Measurements from ENCODE around the gene POM121C. TPM values are rescaled to one million over a fixed set of nuclear protein-coding genes. Genes with fewer than 3 reads are reported as not detected.
"Not testable (repeated sequence)": the region's sequence is repeated elsewhere in the genome, so short reads cannot be mapped to it uniquely, and the experiment has no call there.

The POM121C gene
- total RNA-seq, 2 donors from 2014 or later = 16.6 to 23.4 TPM

GRCh38 chr7:75452494-75452955, 33.6 kb downstream of the POM121C start:
- WGBS, 2 donors = 9% methylated on average over 3 to 4 of the region's 4 CpGs
- DNase-seq; intact Hi-C loops (cut with DNase I); H3K36me3 ChIP-seq (replicated peaks in 1 of 2; ENCODE audit: insufficient read depth in 1 of 2, low read depth in 2 of 2); H3K27ac ChIP-seq; H3K9me3 ChIP-seq; H3K4me1 ChIP-seq; H3K27me3 ChIP-seq; H3K4me3 ChIP-seq: not testable (repeated sequence)
- TF ChIP-seq, protein P1, sequence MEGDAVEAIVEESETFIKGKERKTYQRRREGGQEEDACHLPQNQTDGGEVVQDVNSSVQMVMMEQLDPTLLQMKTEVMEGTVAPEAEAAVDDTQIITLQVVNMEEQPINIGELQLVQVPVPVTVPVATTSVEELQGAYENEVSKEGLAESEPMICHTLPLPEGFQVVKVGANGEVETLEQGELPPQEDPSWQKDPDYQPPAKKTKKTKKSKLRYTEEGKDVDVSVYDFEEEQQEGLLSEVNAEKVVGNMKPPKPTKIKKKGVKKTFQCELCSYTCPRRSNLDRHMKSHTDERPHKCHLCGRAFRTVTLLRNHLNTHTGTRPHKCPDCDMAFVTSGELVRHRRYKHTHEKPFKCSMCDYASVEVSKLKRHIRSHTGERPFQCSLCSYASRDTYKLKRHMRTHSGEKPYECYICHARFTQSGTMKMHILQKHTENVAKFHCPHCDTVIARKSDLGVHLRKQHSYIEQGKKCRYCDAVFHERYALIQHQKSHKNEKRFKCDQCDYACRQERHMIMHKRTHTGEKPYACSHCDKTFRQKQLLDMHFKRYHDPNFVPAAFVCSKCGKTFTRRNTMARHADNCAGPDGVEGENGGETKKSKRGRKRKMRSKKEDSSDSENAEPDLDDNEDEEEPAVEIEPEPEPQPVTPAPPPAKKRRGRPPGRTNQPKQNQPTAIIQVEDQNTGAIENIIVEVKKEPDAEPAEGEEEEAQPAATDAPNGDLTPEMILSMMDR (IDR thresholded peaks at IDR 0.05) = peak in 2 of 7 experiments; percentile 16 to 17
- ATAC-seq = peak; percentile 89

GRCh38 chr7:75449946-75450345, 36.2 kb downstream of the POM121C start:
- H3K36me3 ChIP-seq (replicated peaks in 1 of 2; ENCODE audit: insufficient read depth in 1 of 2, low read depth in 2 of 2); H3K9me3 ChIP-seq; DNase-seq; H3K4me1 ChIP-seq; ATAC-seq; H3K27me3 ChIP-seq; H3K4me3 ChIP-seq; H3K27ac ChIP-seq; intact Hi-C loops (cut with DNase I): not testable (repeated sequence)
- 80 to 100% methylated on average over 1 to 2 of the region's 5 CpGs for WGBS, 2 donors

GRCh38 chr7:75442465-75443111, 43.5 kb downstream of the POM121C start:
- peak overlapping the region; percentile 75 to 92 (median 90) for H3K27ac ChIP-seq

DNA sequence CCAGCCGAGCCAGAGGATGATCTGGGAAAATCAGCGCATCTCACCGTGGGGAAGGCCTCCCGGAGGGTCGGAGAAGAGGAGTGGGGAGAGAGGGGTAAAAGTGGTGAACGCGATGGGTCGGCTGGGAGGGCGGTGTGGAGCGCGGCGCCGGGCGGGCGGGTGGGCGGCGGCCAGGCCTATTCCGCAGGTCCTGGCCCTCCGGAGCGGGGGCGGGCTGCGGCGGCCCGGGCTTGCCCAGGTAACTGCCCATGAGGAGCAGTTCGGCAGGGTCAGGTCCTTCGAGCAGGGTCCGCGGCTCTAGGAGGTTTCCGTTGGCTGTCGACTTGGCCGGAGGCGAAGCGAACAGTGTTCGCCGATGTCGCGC, 44.0 kb downstream of the POM121C start:
- H3K27me3 ChIP-seq; intact Hi-C loops (cut with DNase I); H3K4me1 ChIP-seq; H3K9me3 ChIP-seq; DNase-seq: not testable (repeated sequence)
- peak overlapping the region in 1 of 2 donors; percentile 1 for H3K4me3 ChIP-seq
- peaks cover 0 to 13% of the 10 kb centered on the region in 2 donors for H3K36me3 ChIP-seq (replicated peaks in 1 of 2; ENCODE audit: insufficient read depth in 1 of 2, low read depth in 2 of 2)
- peak; percentile 53 for ATAC-seq
- 0% methylated on average over 14 of the region's 37 CpGs; no CpG with 5 or more reads in 1 of the 2 donors for WGBS, 2 donors
- peak overlapping the region; percentile 75 to 92 (median 90) for H3K27ac ChIP-seq

More at GRCh38 chr7:75442465-75443111, 43.5 kb downstream of the POM121C start:
- H3K9me3 ChIP-seq; intact Hi-C loops (cut with DNase I); H3K27me3 ChIP-seq; H3K4me1 ChIP-seq: not testable (repeated sequence)
- DNase-seq (peak in 2 of 4 donors; percentile 28 to 35), ATAC-seq (peak; percentile 98)
- TF ChIP-seq, protein P1 (IDR thresholded peaks at IDR 0.05) = peak in 1 of 7 experiments; percentile 20
- TF ChIP-seq POLR2A (IDR thresholded peaks at IDR 0.05) = peak; percentile 33 to 71 (median 34)
- peak overlapping the region; percentile 31 to 56 for H3K4me3 ChIP-seq
- WGBS, 2 donors = 0% methylated on average over 23 of the region's 76 CpGs; no CpG with 5 or more reads in 1 of the 2 donors
- peaks cover 0 to 11% of the 10 kb centered on the region in 2 donors for H3K36me3 ChIP-seq (replicated peaks in 1 of 2; ENCODE audit: insufficient read depth in 1 of 2, low read depth in 2 of 2)

DNA sequence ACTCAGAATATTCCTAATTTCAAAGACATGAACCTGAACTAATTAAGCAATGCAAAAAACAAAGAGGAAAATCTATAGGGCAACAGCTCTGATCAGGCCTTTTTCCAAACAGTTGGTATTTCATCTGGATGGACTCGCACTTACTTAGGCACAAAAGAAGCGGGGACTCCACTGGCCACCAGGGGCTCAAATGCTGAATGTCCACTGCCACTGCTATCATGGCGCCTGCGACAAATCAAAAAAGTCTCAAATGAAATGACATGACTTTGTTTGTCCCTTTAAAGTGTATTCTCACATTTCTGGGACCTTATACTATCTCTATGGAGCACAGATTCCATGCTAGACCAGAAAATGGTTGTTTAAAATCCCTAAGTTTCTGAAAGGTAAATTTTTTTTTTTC, 47.1 kb downstream of the POM121C start:
- H3K27ac ChIP-seq; DNase-seq; H3K4me1 ChIP-seq; H3K27me3 ChIP-seq; H3K4me3 ChIP-seq; intact Hi-C loops (cut with DNase I); H3K9me3 ChIP-seq; ATAC-seq: not testable (repeated sequence)
- H3K36me3 ChIP-seq (replicated peaks in 1 of 2; ENCODE audit: insufficient read depth in 1 of 2, low read depth in 2 of 2) = peaks cover 0 to 29% of the 10 kb centered on the region in 2 donors
- WGBS, 2 donors = 95 to 96% methylated on average over 4 of the region's 4 CpGs

DNA sequence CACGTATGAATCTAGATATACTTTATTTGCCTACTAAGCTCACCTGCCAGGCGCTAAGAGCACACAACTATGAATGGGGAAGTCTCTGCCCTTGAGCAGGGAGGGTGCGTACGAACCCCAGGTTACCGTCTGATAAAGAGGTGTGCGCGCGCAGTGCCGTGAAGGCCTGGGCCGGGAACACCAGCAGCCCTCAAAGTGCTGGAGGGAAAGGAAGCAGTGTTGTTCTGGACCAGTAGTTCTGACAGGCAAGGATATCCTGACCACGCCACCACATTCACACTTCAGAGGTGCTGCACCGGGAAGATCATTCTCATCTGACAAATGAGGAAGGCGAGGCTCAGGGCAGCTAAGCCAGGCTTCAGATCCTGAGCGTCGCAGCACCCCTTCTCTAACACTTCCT, 62.6 kb downstream of the POM121C start:
- H3K27me3 ChIP-seq; DNase-seq; H3K4me1 ChIP-seq; H3K4me3 ChIP-seq; ATAC-seq; H3K9me3 ChIP-seq; intact Hi-C loops (cut with DNase I); H3K27ac ChIP-seq; H3K36me3 ChIP-seq (replicated peaks in 1 of 2; ENCODE audit: insufficient read depth in 1 of 2, low read depth in 2 of 2): not testable (repeated sequence)
- WGBS, 2 donors = 90% methylated on average over 8 of the region's 15 CpGs; no CpG with 5 or more reads in 1 of the 2 donors

GRCh38 chr7:75421798-75422710, 64.0 kb downstream of the POM121C start:
- H3K27me3 ChIP-seq; DNase-seq; H3K27ac ChIP-seq; H3K4me1 ChIP-seq; H3K4me3 ChIP-seq; ATAC-seq; intact Hi-C loops (cut with DNase I); H3K36me3 ChIP-seq (replicated peaks in 1 of 2; ENCODE audit: insufficient read depth in 1 of 2, low read depth in 2 of 2); H3K9me3 ChIP-seq: not testable (repeated sequence)
- 94 to 99% methylated on average over 16 to 31 of the region's 50 CpGs for WGBS, 2 donors

DNA sequence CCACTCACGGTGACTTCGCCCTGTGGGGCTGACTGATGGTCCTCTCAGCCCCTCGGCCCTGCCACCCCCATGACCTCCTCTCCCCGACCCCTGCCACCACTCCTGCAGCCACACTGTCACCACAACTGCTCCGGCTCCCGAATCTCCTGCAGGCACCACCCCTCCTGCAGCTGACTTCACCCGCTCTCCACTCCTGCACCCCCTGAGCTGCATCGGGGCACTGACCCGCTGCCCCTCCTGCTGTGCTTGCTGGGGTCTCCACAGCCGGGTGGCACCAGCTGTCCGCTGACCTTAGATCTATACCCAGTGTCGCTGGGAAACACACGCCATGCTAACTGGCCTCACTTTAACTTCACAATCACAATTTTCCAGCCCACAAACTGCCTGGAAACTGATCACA, 65.9 kb downstream of the POM121C start:
- DNase-seq; intact Hi-C loops (cut with DNase I); H3K4me1 ChIP-seq; ATAC-seq; H3K4me3 ChIP-seq; H3K9me3 ChIP-seq; H3K27me3 ChIP-seq; H3K27ac ChIP-seq: not testable (repeated sequence)
- 87 to 94% methylated on average over 4 to 9 of the region's 13 CpGs for WGBS, 2 donors
- H3K36me3 ChIP-seq (replicated peaks in 1 of 2; ENCODE audit: insufficient read depth in 1 of 2, low read depth in 2 of 2) = peaks cover 0 to 13% of the 10 kb centered on the region in 2 donors

- DNase-seq; H3K4me1 ChIP-seq; H3K4me3 ChIP-seq; H3K9me3 ChIP-seq; intact Hi-C loops (cut with DNase I); H3K27me3 ChIP-seq; ATAC-seq; H3K27ac ChIP-seq: not testable (repeated sequence)
- 69 to 82% methylated on average over 8 to 10 of the region's 13 CpGs for WGBS, 2 donors
- H3K36me3 ChIP-seq (replicated peaks in 1 of 2; ENCODE audit: insufficient read depth in 1 of 2, low read depth in 2 of 2) = peaks cover 0 to 13% of the 10 kb centered on the region in 2 donors
Measured at GRCh38 chr7:75419693-75420092, 66.4 kb downstream of the POM121C start.

All from body of pancreas (tissue), 4 donors.